Fibroblast of skin of right quadriceps (primary cell): ENCODE measurements around the gene FMNL1.
A peak's percentile ranks its signal among the peaks of the same experiment; 100 is the strongest.

ENCODE experiments used
- DNase-seq: peaks from one replicate; pipeline ENCODE4 v3.0.0-alpha.2; 2013

FMNL1 gene

GRCh38 chr17:45284176-45285140 lies 62.8 kb downstream of the FMNL1 start:
- no peak for DNase-seq

- no peak for DNase-seq
These were observed 64.6 kb downstream of the FMNL1 start for GRCh38 chr17:45286286-45286685.

- no peak for DNase-seq
These were observed 66.1 kb downstream of the FMNL1 start for GRCh38 chr17:45287526-45288500.

- no peak for DNase-seq
These were observed 67.1 kb downstream of the FMNL1 start for GRCh38 chr17:45288825-45289224.

DNA sequence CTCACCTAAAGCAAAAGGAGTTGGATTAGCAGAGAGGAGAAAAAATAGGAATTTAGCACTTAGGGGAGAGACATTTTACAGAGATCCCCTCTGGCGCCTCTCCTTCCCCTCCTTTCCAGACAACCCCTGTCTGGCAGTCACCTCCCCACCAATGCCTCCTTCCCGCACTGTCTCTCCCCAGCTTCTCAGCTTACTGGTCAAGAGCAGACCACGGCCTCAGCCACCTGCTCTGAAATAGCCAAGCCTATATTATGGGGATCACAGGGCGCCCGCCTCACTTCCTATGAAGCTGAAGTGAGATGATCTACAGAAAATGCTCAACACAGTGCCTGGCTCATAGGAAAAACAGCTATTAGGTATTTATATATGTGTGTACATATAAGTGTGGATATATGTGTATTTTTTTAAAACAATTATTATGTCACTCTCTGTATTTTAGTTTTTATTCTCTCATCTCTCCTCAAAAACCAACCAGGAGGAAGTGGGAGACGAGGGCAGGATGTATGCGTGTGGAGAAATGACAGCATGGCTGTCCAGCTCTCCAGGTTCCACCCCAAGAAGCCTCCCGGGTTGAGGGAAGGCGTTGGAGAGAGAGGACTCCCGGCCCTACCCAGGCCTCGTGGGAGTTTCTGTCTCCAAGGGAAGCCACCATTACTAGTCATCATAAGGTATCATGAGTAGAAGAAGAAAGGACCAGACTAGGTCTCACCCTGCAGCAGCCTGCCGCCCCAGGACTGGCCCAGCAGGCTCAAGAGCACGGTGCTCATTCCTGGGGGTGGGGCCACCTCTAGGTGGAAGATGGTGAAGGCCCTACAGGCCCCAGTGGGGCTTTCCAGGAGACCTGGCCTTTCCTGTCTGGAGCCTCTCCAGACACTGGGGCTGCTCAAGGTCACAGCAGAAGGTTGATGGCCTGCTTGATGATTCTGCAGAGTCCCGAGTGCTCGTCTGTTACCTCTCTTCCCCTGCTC lies 67.9 kb downstream of the FMNL1 start:
- no peak for DNase-seq

GRCh38 chr17:45290269-45290765 lies 68.6 kb downstream of the FMNL1 start:
- no peak for DNase-seq

GRCh38 chr17:45291171-45291805 lies 69.6 kb downstream of the FMNL1 start:
- no peak for DNase-seq

- DNase-seq, result no peak
These were observed 71.2 kb downstream of the FMNL1 start for GRCh38 chr17:45292696-45293412.

- DNase-seq, result peak; percentile 82
These were observed 71.9 kb downstream of the FMNL1 start for GRCh38 chr17:45293413-45294211.

- peak; percentile 73 for DNase-seq
These were observed 72.8 kb downstream of the FMNL1 start for GRCh38 chr17:45294506-45294905.

- peak; percentile 57 for DNase-seq
These were observed 74.5 kb downstream of the FMNL1 start for GRCh38 chr17:45296003-45296832.

DNA sequence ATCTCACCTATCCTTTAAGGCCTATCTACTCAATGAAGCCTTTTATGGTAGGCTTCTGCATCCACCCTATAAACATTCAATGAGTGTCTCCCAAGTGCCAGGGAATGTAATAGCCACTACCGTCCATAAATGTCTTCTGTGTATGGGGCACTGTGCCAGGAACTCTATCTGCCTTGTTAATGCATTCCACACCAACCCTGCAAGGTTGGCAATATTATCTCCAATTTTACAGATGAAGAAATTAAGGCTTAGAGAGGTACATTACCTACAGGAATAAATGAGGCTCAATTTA lies 75.1 kb downstream of the FMNL1 start:
- DNase-seq, result no peak
